HG02885 (cell line): ENCODE data around the gene SHC2.

Experiments
- ATAC-seq: cut with Tn5 transposase; IDR thresholded peaks from one replicate; pipeline ENCODE4 v1.9.1; 2021; ENCODE audit warnings: mild to moderate bottlenecking; ENCODE audit not compliant: unreplicated experiment, poor library complexity

Gene SHC2

GRCh38 chr19:378706-379105 lies 82.1 kb downstream of the SHC2 start:
- ATAC-seq, result no peak

DNA sequence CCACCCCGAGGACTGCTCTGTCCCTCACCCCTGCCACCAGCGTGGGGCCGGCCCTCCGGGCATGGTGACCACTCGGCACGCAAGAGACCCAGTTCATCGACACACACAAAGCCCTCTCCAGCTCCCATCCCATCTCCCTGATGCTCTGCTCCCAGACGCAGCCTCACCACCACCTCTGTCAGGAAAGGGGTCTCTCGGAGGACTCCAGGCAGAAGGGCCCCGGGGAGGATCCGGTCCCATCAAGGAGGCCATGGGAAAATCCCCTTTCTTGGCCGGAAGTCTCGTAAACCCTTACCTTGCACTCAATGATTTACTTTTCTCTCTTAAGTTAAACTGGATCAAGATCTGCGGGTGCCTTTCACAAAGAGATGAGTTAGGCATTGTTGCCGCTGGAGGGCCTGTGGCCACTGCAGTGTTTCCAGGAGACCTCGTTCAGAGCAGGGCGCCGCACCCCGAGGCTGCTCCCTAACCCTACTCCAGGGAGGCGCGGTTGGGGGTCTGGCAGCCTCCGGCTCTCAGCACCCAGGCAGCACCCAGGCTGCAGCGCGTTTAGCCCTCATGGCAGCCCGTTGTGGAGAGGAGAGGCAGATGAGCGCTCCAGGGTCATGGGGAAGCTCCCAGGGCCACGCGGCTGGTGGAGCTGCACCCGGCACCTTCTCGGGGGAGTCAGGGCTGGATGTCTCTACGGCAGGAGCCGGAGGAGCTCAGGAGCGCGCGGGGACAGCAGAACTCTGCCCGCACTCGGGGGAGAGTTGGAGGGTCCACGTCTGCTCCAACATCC lies 82.8 kb downstream of the SHC2 start:
- ATAC-seq, result no peak

DNA sequence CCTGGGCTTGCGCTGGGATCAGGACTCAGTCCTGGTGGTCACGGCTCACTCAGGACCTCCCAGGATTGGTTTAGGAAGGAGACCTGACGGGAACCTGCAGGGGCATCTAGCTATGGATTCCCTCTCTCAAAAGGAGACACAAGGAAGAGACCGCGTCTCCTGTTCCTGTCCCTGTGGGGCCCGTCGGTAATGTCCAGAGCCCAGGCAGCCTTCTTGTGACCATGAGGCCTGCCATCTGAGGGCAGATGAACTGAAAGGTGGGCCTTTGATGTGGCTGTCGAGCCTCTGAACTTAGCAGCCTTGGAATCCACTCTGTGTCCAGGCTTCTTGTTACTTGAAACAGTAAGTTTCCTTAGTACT lies 84.7 kb downstream of the SHC2 start:
- no peak for ATAC-seq

DNA sequence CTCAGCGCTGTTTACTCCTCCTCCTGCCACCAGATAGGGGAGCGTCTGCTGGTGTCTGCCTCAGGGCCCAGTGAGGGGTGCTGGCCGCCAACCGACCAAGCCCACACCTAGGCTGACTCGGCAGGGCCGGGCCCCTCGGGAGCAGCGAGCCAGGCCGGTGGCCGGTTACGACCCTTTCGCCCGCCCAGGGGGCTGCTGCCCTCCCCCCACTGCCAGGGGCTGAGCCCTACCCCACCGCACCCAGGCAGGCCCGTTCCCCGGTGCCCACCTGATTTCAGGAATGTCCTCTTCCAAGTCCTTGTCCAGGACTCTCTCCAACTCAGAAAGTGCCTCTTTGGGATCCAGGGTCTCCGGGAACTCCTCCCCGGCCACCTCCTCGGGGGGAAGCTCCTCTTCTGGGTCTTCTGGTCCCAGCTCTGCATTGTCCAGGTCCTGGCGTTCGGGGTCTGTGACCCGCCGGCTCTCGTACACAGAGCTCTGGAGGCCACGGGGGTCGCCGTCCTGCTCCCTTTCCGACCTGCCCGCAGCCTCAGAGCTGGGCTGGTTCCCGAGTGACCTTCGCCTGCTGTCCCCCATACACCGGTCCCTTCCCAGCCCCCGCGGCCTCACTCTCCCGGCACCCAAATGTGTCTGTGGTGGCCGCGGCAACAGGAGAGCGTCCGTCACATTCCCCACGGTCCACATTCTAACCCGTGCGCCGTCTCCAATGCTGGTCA lies 85.3 kb downstream of the SHC2 start:
- no peak for ATAC-seq

DNA sequence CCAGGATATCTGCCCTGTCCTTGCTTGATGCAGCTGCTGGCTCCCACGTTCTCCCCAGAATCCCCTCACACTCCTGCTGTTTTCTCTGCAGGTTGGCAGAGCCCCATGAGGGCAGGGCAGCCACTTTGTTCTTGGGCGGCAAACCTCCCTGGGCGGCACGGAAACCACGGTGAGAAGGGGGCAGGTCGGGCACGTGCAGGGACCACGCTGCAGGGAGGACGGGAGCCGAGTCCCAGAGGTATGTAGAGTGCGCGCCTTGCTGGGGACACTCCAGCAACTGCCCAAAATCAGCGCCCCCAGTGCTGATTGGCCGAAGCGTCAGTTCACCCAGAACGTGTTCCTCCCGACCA lies 86.0 kb downstream of the SHC2 start:
- ATAC-seq, result no peak

DNA sequence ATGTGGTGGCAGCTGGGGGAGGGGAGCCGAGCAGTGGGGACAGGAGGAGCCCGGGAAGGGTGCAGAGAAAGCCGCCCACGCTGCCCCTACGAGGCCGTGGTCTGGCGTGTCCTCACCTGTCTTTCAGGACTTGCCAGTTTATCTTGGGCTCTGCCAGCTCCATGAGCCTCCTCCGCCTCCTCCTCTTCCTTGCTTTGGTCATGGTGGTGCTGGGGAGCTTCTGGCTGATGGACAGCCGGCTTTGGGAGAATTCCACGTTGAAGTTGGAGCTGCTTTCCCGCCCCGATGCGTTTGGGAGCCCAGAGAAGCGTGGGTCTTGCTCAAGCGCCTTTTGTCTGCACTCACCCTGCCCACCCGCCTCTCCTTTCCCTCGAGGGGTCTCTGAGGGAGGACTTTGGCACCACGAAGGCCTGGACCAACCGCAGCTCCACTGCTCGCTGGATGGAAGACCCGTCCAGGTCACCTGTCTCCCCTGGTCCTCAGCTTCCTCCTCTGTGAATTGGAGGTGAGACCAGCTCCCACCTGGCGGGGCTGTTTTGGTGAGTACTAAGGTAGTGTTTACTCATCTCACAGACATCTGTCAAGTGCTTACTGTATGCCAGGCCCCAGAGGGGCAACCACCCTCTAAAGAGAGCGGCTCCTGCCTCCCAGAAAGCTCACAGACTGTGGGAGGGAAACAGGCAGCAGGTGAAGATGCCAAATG lies 86.5 kb downstream of the SHC2 start:
- ATAC-seq, result no peak

- no peak for ATAC-seq
Observed at GRCh38 chr19:373391-374182, 87.2 kb downstream of the SHC2 start.

DNA sequence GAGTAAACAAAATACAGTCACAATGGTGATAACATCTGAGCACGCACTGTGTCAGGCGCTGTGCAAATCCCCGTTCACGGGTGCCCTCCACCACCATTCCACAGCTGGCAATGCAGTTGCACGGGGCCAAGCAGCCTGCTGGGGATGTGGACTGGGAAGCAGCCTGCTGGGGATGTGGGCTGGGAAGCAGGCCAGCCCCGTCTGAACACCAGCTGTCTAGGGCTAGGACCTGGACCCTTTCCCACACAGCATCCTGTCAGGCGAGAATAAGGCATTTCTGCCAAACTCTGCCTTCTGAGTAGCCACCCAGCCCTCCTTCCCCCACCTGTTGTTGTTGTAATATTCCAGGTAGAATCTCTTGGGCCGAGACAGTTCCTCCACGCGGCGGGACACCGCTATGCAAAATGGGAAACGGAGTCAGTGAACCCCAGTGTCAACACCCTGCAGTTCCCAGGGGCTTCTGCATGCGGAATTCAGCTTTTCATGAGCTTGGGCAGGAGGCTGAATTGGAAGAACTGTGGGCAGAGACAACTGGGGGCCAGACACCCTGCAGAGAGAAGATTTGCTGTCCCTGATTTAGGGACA lies 88.4 kb downstream of the SHC2 start:
- no peak for ATAC-seq

GRCh38 chr19:371501-372168 lies 89.2 kb downstream of the SHC2 start:
- no peak for ATAC-seq

DNA sequence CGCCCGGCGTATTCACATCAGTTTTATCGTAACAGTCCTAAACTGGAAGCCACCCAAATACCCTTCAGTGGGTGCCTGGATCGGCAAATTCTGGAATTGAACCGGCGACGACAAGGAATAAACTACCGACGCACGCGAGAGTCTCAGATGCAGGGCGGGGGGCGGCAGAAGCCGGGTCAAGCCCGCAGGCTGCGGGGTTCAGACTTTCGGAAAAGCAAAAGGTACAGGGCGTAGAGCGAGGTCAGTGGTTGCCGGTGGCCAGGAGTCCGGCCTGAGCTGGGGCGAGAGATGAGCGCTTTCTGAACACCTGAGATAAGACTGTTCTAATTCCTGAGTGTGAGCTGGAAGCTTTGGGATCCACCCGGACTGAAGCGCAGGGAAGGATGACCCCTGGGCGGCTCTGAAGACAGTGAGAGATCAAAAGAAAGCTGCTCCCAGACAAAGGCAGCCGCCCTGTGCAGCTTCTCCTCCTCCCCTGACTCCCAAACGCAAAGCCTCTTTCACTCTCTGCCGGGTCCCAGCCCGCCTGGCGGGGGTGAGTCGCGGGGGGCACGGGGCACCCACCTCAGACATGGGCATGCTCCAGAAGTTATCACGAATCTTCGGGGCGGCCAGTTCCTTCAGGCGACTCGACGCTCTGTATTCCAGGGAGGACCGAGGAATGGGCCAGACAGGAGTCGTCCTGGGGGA lies 90.0 kb downstream of the SHC2 start:
- ATAC-seq, result no peak

DNA sequence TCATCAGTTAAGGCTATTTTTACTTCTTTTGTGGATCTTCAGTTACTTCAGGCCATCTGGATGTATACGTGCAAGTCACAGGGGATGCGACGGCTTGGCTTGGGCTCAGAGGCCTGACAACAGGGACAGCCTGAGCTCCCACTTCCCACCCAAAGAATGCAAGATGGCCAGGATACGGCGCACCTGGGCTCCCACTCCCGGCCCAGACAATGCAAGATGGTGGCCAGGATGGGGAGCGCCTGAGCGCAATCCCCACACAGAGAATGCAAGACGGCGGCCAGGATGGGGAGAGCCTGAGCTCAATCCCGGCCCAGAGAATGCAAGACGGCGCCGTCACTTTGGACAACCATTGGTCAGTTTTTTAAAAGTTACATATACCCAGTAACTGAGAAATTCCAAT lies 91.0 kb downstream of the SHC2 start:
- no peak for ATAC-seq

DNA sequence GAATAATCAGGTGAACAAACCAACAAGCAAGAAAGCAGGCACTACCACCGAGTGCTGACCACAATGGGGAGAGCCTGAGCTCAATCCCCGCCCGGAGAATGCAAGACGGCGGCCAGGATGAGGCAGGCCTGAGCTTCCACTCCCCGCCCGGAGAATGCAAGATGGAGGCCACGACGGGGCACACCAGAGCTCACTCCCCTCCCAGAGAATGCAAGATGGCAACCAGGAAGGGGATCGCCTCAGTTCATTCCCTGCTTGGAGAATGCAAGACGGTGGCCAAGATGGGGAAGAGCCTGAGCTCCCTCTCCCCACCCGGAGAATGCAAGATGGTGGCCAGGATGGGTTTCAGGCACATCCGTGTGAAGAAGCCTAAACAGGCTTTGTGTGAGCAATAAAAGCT lies 91.6 kb downstream of the SHC2 start:
- no peak for ATAC-seq

- ATAC-seq, result no peak
Observed at GRCh38 chr19:368630-369024, 92.2 kb downstream of the SHC2 start.

DNA sequence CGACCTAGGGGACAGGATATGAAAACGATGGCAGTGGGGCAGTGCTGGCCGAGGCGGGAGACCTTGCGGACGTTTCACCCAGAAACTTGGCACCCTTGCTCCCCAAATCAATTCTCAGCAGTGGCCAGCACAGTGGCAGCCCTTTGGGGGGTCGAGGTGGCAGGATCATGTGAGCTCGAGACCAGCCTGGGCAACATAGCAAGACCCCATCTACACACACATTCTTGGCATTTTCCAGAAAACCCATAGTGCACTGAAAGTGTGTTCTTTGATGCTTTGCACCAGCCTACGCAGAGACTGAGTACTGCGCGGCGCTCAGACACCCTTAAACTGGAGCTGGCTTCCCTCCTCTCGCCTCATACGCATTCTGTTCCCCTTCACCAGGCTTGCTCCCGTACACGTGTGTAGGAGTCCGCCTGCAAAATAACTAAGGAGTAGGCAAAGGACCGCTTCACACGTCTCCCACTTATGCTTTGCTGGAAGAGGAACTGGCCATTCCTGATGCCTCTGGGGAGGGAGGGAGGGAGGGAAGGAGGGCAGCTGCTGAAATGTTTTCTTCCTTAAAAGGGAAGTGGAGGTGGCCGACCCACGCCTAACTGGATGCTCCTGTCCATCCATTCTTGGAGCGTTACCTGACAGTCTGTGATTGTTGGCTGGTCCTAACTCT lies 92.7 kb downstream of the SHC2 start:
- no peak for ATAC-seq

DNA sequence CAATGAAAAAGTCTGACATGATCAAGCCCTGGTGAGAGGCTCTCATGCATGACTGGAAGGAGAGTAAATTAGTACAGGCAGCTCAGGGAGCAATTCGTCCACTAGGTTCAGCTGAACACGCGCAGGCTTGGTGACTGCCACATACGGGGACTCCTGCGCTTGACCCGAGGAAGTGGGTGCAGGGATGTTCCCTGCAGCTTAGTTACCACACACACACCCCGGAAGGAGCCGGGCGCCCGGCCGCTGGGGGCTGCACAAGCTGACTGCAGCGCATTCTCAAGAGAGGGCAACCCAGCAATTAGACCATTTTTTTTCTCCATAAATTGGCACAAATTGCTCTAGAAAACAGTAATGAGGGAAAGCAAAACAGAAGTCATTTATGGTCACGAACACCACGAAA lies 93.3 kb downstream of the SHC2 start:
- ATAC-seq, result no peak

DNA sequence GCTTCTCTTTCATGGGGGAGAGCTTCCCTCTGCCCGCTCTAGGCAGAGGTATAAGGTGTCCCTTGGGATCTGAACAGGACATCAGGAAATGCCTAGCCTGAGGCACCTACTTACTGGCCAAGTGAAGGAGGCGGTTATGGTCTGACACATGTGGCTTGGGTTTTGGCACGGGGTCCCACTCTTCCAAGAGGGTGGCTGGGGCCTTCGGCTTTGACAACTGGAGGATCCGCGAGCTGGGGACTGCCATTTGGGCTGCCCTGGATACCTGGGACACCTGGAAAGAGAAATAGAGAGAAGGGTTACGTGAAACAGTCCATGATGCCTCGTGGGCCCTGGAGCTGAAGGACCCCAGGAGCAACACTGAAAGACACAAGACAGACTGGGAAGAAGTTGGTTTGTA lies 93.9 kb downstream of the SHC2 start:
- no peak for ATAC-seq
